Gastroesophageal sphincter (tissue), 4 donors: ENCODE data around the gene HARBI1. TPM values are rescaled to one million over a fixed set of nuclear protein-coding genes. Genes with fewer than 3 reads are reported as not detected.
"Not testable (repeated sequence)": the region's sequence is repeated elsewhere in the genome, so short reads cannot be mapped to it uniquely, and the experiment has no call there.

Experiments
- ATAC-seq: fragments of 150-250 bp; one replicate; pipeline ENCODE4 v1.9.1; 2016; ENCODE audit warnings: mild to moderate bottlenecking, moderate library complexity
- H3K27ac ChIP-seq, 4 donors: fragments of 200-600 bp; sonication (generic) in 3 of 4; 1 replicate in 3 of 4; 2 replicates in 1 of 4; pipeline ENCODE4 v1.5.1; 2016 to 2019
- H3K27me3 ChIP-seq: fragments of 200-600 bp; sonication (generic); one replicate; pipeline ENCODE4 v1.5.1; 2019
- H3K36me3 ChIP-seq, 2 donors: fragments of 200-600 bp; sonication (generic); one replicate each; pipeline ENCODE4 v1.5.1; 2019; ENCODE audit warnings: control low read depth in 1 of 2
- H3K4me1 ChIP-seq, 3 donors: fragments of 200-600 bp; sonication (generic); 1 replicate in 2 of 3; 2 replicates in 1 of 3; pipeline ENCODE4 v1.5.1; 2016 to 2019; ENCODE audit warnings: control low read depth in 2 of 3
- H3K4me3 ChIP-seq, 2 donors: fragments of 200-600 bp; sonication (generic); one replicate each; pipeline ENCODE4 v1.5.1; 2019; ENCODE audit warnings: mild to moderate bottlenecking in 1 of 2, moderate library complexity in 1 of 2
- H3K9me3 ChIP-seq, 3 donors: fragments of 200-600 bp; sonication (generic); one replicate each; pipeline ENCODE4 v1.5.1; 2017 to 2019; ENCODE audit warnings: control low read depth in 2 of 3
- EP300 ChIP-seq: sonication (generic); formaldehyde crosslinking; IDR thresholded peaks from one replicate; pipeline ENCODE4 v1.6.1; 2017; ENCODE audit warnings: antibody characterized with exemption, mild to moderate bottlenecking
- POLR2A ChIP-seq, 2 donors: fragments of 450-650 bp; IDR thresholded peaks; one replicate each; pipeline ENCODE4 v1.6.1; 2017; ENCODE audit warnings: antibody characterized with exemption in 2 of 2, mild to moderate bottlenecking in 2 of 2, moderate library complexity in 1 of 2
- POLR2AphosphoS5 ChIP-seq: sonication (generic); formaldehyde crosslinking; IDR thresholded peaks from one replicate; pipeline ENCODE4 v1.6.1; 2017; ENCODE audit warnings: antibody characterized with exemption
- WGBS, 2 donors: methylation state at CpG; one replicate each; pipeline ENCODE4 v1.1.5; 2018; ENCODE audit warnings: low coverage in 1 of 2; 5-methylcytosine and 5-hydroxymethylcytosine counted together
- total RNA-seq, 4 donors: library from RNA; depleted of rRNA; stranded (reverse); fragments of >200 nt; gene quantifications; one replicate each; pipeline ENCODE4 v1.1.0, GENCODE V29; 2016
- TF ChIP-seq, protein P1 (sequence below), 4 experiments: fragments of 200-600 bp in 2 of 4; fragments of 450-650 bp in 2 of 4; sonication (generic) in 1 of 4; IDR thresholded peaks; one replicate each; pipeline ENCODE4 v1.5.1; 2017 to 2019; ENCODE audit warnings: antibody characterized with exemption in 4 of 4, mild to moderate bottlenecking in 2 of 4, moderate library complexity in 2 of 4

Gene HARBI1
- total RNA-seq, 4 donors from 2014 or later: 1.9 to 4.2 (median 2.5) TPM

DNA sequence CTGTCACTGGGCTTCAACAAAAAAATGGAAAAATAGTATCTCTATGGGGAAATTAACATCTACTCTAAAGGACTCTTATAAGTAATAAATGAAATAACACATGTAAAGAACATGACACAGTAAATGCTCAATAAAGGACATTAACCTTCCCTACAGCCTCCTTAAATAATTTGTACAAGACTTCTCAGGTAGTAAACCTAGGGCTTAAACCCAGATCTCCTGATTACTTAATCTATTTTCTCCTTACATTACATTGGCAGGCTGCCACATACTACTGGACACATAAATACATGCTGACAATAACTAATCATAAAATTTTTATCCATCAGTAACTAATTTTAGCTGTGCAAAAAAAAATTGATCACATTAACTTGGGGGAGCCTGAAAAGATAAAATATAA is 28.1 kb downstream of the HARBI1 start:
- no peaks in the 10 kb centered on the region for H3K9me3 ChIP-seq
- peaks cover 3 to 55% (median 20%) of the 10 kb centered on the region in 3 donors for H3K4me1 ChIP-seq
- no peak for ATAC-seq
- no peak overlapping the region for H3K27ac ChIP-seq
- no peaks in the 10 kb centered on the region for H3K36me3 ChIP-seq
- no peak overlapping the region for H3K4me3 ChIP-seq
- H3K27me3 ChIP-seq: no peaks in the 10 kb centered on the region
- TF ChIP-seq EP300 (no peak), POLR2A (IDR thresholded peaks at IDR 0.05) (no peak), POLR2AphosphoS5 (no peak)
- TF ChIP-seq, protein P1, sequence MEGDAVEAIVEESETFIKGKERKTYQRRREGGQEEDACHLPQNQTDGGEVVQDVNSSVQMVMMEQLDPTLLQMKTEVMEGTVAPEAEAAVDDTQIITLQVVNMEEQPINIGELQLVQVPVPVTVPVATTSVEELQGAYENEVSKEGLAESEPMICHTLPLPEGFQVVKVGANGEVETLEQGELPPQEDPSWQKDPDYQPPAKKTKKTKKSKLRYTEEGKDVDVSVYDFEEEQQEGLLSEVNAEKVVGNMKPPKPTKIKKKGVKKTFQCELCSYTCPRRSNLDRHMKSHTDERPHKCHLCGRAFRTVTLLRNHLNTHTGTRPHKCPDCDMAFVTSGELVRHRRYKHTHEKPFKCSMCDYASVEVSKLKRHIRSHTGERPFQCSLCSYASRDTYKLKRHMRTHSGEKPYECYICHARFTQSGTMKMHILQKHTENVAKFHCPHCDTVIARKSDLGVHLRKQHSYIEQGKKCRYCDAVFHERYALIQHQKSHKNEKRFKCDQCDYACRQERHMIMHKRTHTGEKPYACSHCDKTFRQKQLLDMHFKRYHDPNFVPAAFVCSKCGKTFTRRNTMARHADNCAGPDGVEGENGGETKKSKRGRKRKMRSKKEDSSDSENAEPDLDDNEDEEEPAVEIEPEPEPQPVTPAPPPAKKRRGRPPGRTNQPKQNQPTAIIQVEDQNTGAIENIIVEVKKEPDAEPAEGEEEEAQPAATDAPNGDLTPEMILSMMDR (IDR thresholded peaks at IDR 0.05): no peak

DNA sequence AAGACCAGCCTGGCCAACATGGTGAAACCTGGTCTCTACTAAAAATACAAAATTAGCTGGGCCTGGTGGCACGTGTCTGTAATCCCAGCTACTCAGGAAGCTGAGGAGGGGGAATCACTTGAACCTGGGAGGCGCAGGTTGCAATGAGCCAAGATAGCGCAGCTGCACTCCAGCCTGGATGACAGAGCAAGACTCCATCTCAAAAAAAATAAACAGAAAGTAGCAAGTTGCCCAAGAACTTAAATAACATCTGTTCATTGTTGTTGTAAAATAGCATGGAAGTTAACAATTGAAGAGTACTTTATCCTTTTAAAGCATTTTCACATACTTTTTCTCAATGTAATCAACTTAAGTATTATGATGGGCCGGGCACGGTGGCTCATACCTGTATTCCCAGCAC is 28.9 kb downstream of the HARBI1 start:
- no peak overlapping the region for H3K4me3 ChIP-seq
- no peak for TF ChIP-seq EP300
- no peak for TF ChIP-seq POLR2AphosphoS5
- TF ChIP-seq, protein P1 (IDR thresholded peaks at IDR 0.05): no peak
- TF ChIP-seq POLR2A (IDR thresholded peaks at IDR 0.05): no peak
- no peak overlapping the region for H3K27ac ChIP-seq
- 75 to 94% methylated on average over 3 to 4 of the region's 5 CpGs for WGBS, 2 donors
- H3K27me3 ChIP-seq: no peaks in the 10 kb centered on the region
- H3K9me3 ChIP-seq: no peaks in the 10 kb centered on the region
- peaks cover 3 to 53% (median 20%) of the 10 kb centered on the region in 3 donors for H3K4me1 ChIP-seq
- H3K36me3 ChIP-seq: no peaks in the 10 kb centered on the region
- no peak for ATAC-seq

- not testable (repeated sequence) for H3K27ac ChIP-seq, H3K9me3 ChIP-seq, H3K36me3 ChIP-seq, ATAC-seq, H3K27me3 ChIP-seq, H3K4me3 ChIP-seq, H3K4me1 ChIP-seq
- WGBS, 2 donors: no CpG with 5 or more reads among the region's 1 CpG
Measured at GRCh38 chr11:46583513-46583912, 33.5 kb downstream of the HARBI1 start.

DNA sequence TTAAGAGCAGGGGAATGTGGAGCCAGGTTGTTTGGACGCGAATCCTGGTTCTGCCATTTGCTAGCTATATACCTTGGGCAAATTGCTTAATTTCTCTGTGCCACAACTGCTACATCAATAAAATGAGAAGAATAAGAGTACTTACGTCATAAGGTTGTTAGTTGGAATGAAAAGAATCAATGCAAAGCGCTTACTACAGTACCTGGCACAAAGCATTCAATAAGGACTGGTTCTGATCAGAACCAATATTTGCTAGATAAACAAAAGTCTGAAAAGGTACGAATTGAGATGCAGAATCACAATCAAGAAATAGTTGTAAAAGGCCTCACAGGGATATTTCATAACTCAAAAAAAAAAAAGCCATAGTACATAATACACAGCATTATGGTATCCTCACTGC is 34.4 kb downstream of the HARBI1 start:
- no peaks in the 10 kb centered on the region for H3K4me1 ChIP-seq
- no peak overlapping the region for H3K4me3 ChIP-seq
- 93 to 95% methylated on average over 5 of the region's 5 CpGs for WGBS, 2 donors
- ATAC-seq: no peak
- no peaks in the 10 kb centered on the region for H3K36me3 ChIP-seq
- TF ChIP-seq POLR2A (IDR thresholded peaks at IDR 0.05): no peak
- H3K9me3 ChIP-seq: no peaks in the 10 kb centered on the region
- no peaks in the 10 kb centered on the region for H3K27me3 ChIP-seq
- no peak overlapping the region for H3K27ac ChIP-seq

DNA sequence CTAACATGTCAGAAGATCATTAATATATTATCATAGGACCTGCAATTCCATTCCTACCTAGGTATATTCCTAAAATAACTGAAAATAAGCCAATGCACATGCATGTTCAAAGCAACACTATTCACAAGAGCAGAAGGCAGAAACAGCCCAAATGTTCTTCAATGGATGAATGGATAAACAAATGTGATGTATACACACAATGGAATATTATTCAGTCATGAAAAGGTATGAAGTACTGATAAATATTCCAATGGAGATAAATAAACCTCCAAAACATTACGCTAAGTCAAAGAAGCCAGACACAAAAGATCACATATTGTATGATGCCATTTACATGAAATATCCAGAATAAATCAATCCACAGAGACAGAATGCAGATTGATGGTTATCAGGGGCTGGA is 40.0 kb downstream of the HARBI1 start:
- H3K36me3 ChIP-seq: no peaks in the 10 kb centered on the region
- WGBS, 2 donors: 77 to 100% methylated on average over 1 of the region's 1 CpG
- no peak overlapping the region for H3K27ac ChIP-seq
- ATAC-seq: no peak
- no peak overlapping the region for H3K4me3 ChIP-seq
- H3K4me1 ChIP-seq: peaks cover 0 to 7% (median 0%) of the 10 kb centered on the region in 3 donors
- no peaks in the 10 kb centered on the region for H3K9me3 ChIP-seq
- TF ChIP-seq POLR2A (IDR thresholded peaks at IDR 0.05) (no peak), EP300 (no peak)
- H3K27me3 ChIP-seq: no peaks in the 10 kb centered on the region

GRCh38 chr11:46574656-46575055 is 42.4 kb downstream of the HARBI1 start:
- H3K4me1 ChIP-seq: peaks cover 0 to 22% (median 0%) of the 10 kb centered on the region in 3 donors
- no peak for ATAC-seq
- no peaks in the 10 kb centered on the region for H3K36me3 ChIP-seq
- H3K27ac ChIP-seq: no peak overlapping the region
- TF ChIP-seq POLR2AphosphoS5 (no peak), POLR2A (IDR thresholded peaks at IDR 0.05) (no peak), EP300 (no peak)
- TF ChIP-seq, protein P1 (IDR thresholded peaks at IDR 0.05): no peak
- H3K27me3 ChIP-seq: no peaks in the 10 kb centered on the region
- no peak overlapping the region for H3K4me3 ChIP-seq
- H3K9me3 ChIP-seq: no peaks in the 10 kb centered on the region
- 7 to 15% methylated on average over 1 of the region's 1 CpG for WGBS, 2 donors
